ENCODE data around the gene ADAM10. TPM values are rescaled to one million over a fixed set of nuclear protein-coding genes. Genes with fewer than 3 reads are reported as not detected.

Gene ADAM10
- total and polyA plus RNA-seq, 2 of the 4 experiments (the other 2 are of a cell fraction): 110 to 185 TPM

DNA sequence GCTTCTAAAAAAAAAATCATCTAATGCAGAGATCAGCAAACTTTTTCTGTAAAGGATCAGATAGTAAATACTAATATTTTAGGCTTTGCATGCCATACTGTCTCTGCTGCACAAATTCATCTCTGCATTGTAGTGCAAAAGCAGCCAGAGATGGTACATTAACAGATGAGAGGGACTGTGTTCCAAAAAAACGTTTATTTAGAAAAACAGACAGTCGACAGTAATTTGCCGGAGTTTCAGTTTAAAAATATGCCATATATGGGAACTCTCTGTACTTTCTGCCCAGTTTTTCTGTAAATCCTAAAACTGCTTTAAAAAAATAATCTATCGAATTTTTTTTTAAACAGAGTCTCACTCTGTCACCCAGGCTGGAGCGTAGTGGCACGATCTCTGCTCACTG lies 35.8 kb upstream of the ADAM10 start:
- in situ Hi-C loops (cut with MboI; ENCODE audit: low sequenced_read_pairs): no loop called here
- no peaks in the 10 kb centered on the region for H3K9me3 ChIP-seq (ENCODE audit: control insufficient read depth, insufficient read depth, low read length)
- TF ChIP-seq NFE2L2 (IDR thresholded peaks at IDR 0.05; ENCODE audit: low read depth, low read length) (no peak), MAZ (IDR thresholded peaks at IDR 0.05; ENCODE audit: borderline replicate concordance, low read depth, low read length) (no peak)
- H3K4me3 ChIP-seq (ENCODE audit: insufficient read depth, low read depth, low read length): no peak overlapping the region
- H3K23ac ChIP-seq (ENCODE audit: low read depth, low read length): no peak overlapping the region
- H3K18ac ChIP-seq (ENCODE audit: low read depth, low read length): no peak overlapping the region
- no peak overlapping the region for H2AK5ac ChIP-seq (ENCODE audit: low read depth, low read length)
- DNase-seq (no peak), ATAC-seq (ENCODE audit: low read depth) (peak; percentile 60)
- CTCF ChIA-PET: interaction anchor here (1.0 kb wide), 1 partner anchor 11 kb away, joined by 3 read pairs; no protein-coding TSS in a partner anchor
- peaks cover 16 to 50% of the 10 kb centered on the region in 2 experiments for H3K79me1 ChIP-seq (ENCODE audit: low read depth in 1 of 2, low read length in 2 of 2)
- no peak overlapping the region for H3K14ac ChIP-seq (replicated peaks; ENCODE audit: low read depth, low read length)
- no peak overlapping the region for H3K9ac ChIP-seq (ENCODE audit: low read depth, low read length)
- H3K4me1 ChIP-seq (ENCODE audit: control insufficient read depth, insufficient read depth, low read length): peaks cover 7% of the 10 kb centered on the region; the same call in 1 of the 2 replicates
- peak overlapping the region; percentile 52 for H3K4me2 ChIP-seq (ENCODE audit: low read depth, low read length)
- no peak overlapping the region for H2BK120ac ChIP-seq (ENCODE audit: low read depth, low read length)
- peaks cover 5% of the 10 kb centered on the region for H3K36me3 ChIP-seq (ENCODE audit: control insufficient read depth, insufficient read depth, low read length)
- intact Hi-C loops (cut with micrococcal nuclease): no loop called here
- dilution Hi-C loops (cut with HindIII; ENCODE audit: low sequenced_read_pairs, unreplicated experiment): no loop called here
- H3K4ac ChIP-seq (ENCODE audit: low read depth, low read length): no peak overlapping the region
- WGBS, 2 experiments (ENCODE audit: extremely low coverage in 2 of 2, insufficient read length in 1 of 2): 43% methylated on average over 6 of the region's 6 CpGs; no CpG with 5 or more reads in 1 of the 2 experiments
- H3K27ac ChIP-seq (ENCODE audit: insufficient read depth, low read length): peak overlapping the region; percentile 57; the same call in 1 of the 2 replicates
- H4K8ac ChIP-seq (ENCODE audit: low read depth in 2 of 2, low read length in 2 of 2): no peak overlapping the region
- H3K27me3 ChIP-seq (ENCODE audit: control insufficient read depth, insufficient read depth, low read length): no peaks in the 10 kb centered on the region
- no peak overlapping the region for H3K56ac ChIP-seq (ENCODE audit: extremely low read depth, insufficient read depth, low read length)
- no peak overlapping the region for H2AK9ac ChIP-seq (replicated peaks; ENCODE audit: low read depth, low read length, poor library complexity)
- no peak overlapping the region for H2BK15ac ChIP-seq (ENCODE audit: low read depth, low read length)
- H4K20me1 ChIP-seq (ENCODE audit: insufficient read depth, low read length): peaks cover 26% of the 10 kb centered on the region
- H2AFZ ChIP-seq (replicated peaks; ENCODE audit: low read length, poor library complexity): no peak overlapping the region
- H3K9me1 ChIP-seq (ENCODE audit: insufficient read depth, low read length): peaks cover 8% of the 10 kb centered on the region; the same call in 1 of the 2 replicates
- no TSS peak for BruUV-seq (replicated peaks)
- H2BK20ac ChIP-seq (ENCODE audit: low read depth, low read length): no peak overlapping the region
- H4K5ac ChIP-seq (ENCODE audit: low read depth, low read length): no peak overlapping the region
- no peak overlapping the region for H2BK5ac ChIP-seq (ENCODE audit: low read depth, low read length, poor library complexity, severe bottlenecking)
- no peak overlapping the region for H4K91ac ChIP-seq (ENCODE audit: insufficient read depth, low read depth, low read length)
- POLR2A ChIA-PET (ENCODE audit: unreplicated experiment): no interaction called here
